ENCODE data around the gene U2AF1L4. TPM values are rescaled to one million over a fixed set of nuclear protein-coding genes. Genes with fewer than 3 reads are reported as not detected.

U2AF1L4 gene
- total RNA-seq, 2 donors from 2014 or later = 14.6 to 45.0 TPM

DNA sequence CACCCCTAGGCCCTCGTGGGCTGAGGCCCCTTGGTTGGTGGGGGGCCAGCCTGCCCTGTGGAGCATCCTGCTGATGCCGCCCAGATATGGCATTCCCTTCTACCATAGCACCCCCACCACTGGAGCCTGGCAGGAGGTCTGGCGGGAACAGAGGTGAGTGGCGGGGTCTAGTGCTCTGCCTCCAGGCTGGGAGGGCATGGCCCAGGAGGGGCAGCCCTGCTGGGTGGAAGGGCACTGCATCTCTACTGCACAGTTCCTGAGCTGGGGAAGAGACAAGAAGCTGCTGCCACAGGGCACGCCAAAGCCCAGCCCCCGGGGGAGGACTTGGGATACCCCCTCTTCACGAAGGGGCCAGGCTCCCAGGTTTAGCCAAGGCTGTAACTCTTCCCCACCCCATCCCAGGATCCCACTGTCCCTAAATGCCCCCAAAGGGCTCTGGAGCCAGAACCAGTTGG, 29.8 kb downstream of the U2AF1L4 start:
- H3K4me1 ChIP-seq (replicated peaks) = peaks cover 15% of the 10 kb centered on the region
- no peaks in the 10 kb centered on the region for H3K27me3 ChIP-seq (replicated peaks; ENCODE audit: insufficient read depth)
- no peaks in the 10 kb centered on the region for H3K36me3 ChIP-seq
- no peak for DNase-seq (ENCODE audit: low spot score)
- intact Hi-C loops (cut with DNase I) = loop anchor here (10.0 kb wide), 1 partner anchor 361 kb away; the partner anchor contains the start of gene FFAR3
- H3K9me3 ChIP-seq = no peaks in the 10 kb centered on the region
- H3K4me3 ChIP-seq = no peak overlapping the region
- TF ChIP-seq POLR2AphosphoS5 (IDR thresholded peaks at IDR 0.05) (no peak), POLR2A (IDR thresholded peaks at IDR 0.05) (no peak)
- H3K27ac ChIP-seq = no peak overlapping the region
- WGBS = 81% methylated on average over 7 of the region's 7 CpGs

DNA sequence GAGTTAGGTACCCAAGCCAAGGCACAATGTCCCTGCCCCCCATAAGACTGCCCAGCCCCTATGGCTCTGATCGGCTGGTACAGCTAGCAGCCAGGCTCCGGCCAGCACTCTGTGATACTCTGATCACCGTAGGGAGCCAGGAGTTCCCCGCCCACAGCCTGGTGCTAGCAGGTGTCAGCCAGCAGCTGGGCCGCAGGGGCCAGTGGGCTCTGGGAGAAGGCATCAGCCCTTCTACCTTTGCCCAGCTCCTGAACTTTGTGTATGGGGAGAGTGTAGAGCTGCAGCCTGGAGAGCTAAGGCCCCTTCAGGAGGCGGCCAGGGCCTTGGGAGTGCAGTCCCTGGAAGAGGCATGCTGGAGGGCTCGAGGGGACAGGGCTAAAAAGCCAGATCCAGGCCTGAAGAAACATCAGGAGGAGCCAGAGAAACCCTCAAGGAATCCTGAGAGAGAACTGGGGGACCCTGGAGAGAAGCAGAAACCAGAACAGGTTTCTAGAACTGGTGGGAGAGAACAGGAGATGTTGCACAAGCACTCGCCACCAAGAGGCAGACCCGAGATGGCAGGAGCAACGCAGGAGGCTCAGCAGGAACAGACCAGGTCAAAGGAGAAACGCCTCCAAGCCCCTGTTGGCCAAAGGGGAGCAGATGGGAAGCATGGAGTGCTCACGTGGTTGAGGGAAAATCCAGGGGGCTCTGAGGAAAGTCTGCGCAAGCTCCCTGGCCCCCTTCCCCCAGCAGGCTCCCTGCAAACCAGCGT, 30.4 kb downstream of the U2AF1L4 start:
- intact Hi-C loops (cut with DNase I) = loop anchor here (10.0 kb wide), 1 partner anchor 360 kb away; the partner anchor contains the start of gene FFAR3
- no peaks in the 10 kb centered on the region for H3K27me3 ChIP-seq (replicated peaks; ENCODE audit: insufficient read depth)
- no peak for TF ChIP-seq POLR2A (IDR thresholded peaks at IDR 0.05)
- no peak for TF ChIP-seq POLR2AphosphoS5 (IDR thresholded peaks at IDR 0.05)
- TF ChIP-seq, protein P1, sequence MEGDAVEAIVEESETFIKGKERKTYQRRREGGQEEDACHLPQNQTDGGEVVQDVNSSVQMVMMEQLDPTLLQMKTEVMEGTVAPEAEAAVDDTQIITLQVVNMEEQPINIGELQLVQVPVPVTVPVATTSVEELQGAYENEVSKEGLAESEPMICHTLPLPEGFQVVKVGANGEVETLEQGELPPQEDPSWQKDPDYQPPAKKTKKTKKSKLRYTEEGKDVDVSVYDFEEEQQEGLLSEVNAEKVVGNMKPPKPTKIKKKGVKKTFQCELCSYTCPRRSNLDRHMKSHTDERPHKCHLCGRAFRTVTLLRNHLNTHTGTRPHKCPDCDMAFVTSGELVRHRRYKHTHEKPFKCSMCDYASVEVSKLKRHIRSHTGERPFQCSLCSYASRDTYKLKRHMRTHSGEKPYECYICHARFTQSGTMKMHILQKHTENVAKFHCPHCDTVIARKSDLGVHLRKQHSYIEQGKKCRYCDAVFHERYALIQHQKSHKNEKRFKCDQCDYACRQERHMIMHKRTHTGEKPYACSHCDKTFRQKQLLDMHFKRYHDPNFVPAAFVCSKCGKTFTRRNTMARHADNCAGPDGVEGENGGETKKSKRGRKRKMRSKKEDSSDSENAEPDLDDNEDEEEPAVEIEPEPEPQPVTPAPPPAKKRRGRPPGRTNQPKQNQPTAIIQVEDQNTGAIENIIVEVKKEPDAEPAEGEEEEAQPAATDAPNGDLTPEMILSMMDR (IDR thresholded peaks at IDR 0.05) = no peak
- DNase-seq (ENCODE audit: low spot score) = no peak
- no peak overlapping the region for H3K27ac ChIP-seq
- no peaks in the 10 kb centered on the region for H3K36me3 ChIP-seq
- H3K4me1 ChIP-seq (replicated peaks) = peaks cover 15% of the 10 kb centered on the region
- no peaks in the 10 kb centered on the region for H3K9me3 ChIP-seq
- 85% methylated on average over 14 of the region's 14 CpGs for WGBS
- no peak overlapping the region for H3K4me3 ChIP-seq

DNA sequence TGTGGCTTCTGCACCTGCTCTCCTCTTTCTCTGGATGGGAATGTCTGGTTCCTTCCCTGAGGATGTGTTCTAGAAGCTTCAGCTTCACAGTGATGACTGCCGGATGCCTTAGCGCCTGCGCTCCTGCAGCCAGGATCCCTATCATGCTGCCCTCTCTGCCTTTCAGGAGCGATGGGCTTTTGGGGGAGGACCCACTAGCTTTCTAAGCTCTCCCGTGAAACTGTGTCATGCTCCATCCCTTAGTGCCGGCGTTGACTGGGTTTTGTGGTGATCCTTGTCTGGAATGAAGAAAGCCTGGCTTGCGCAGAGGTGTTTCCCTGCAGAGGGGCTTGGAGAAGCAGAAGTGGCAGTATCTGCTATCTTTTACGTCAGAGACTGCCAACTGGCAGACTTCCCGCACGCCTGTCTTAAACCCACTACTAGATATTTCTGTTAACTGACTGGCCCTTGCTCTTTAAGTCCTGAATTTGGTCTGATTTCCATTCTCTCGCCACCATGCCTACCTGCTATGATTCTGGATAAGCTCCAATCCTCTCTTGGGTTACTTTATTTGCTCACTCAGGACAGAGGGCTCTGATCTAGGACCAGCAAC, 31.2 kb downstream of the U2AF1L4 start:
- intact Hi-C loops (cut with DNase I) = loop anchor here (10.0 kb wide), 1 partner anchor 359 kb away; the partner anchor contains the start of gene FFAR3
- Histone ChIP-seq H3K36me3 (no peaks in the 10 kb centered on the region), H3K4me1 (replicated peaks) (peaks cover 9% of the 10 kb centered on the region), H3K9me3 (no peaks in the 10 kb centered on the region), H3K27ac (no peak overlapping the region), H3K4me3 (no peak overlapping the region), H3K27me3 (replicated peaks; ENCODE audit: insufficient read depth) (no peaks in the 10 kb centered on the region)
- DNase-seq (ENCODE audit: low spot score) = no peak
- WGBS = 80% methylated on average over 12 of the region's 12 CpGs
- no peak for TF ChIP-seq POLR2A (IDR thresholded peaks at IDR 0.05)
- TF ChIP-seq, protein P1 (IDR thresholded peaks at IDR 0.05) = no peak
- no peak for TF ChIP-seq POLR2AphosphoS5 (IDR thresholded peaks at IDR 0.05)

DNA sequence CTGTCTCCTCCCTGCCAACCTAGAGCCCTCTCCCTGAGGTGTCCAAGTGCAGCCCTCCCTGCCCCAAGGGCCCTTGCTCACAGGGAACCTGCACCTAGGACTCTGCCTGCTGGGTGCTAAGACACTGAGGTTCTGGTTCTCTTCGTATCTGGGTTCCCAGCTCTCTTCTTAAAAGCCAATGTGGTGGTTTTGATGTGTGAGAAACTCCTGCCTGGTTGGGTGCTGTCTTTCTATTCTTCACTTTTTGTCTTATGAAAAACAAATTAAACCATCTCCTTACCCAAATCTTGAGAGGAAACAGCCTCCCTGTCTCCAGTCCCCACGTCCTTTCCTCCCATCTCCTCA, 31.7 kb downstream of the U2AF1L4 start:
- no peaks in the 10 kb centered on the region for H3K36me3 ChIP-seq
- intact Hi-C loops (cut with DNase I) = loop anchor here (10.0 kb wide), 1 partner anchor 359 kb away; the partner anchor contains the start of gene FFAR3
- no peak for TF ChIP-seq POLR2AphosphoS5 (IDR thresholded peaks at IDR 0.05)
- no peak for TF ChIP-seq POLR2A (IDR thresholded peaks at IDR 0.05)
- TF ChIP-seq, protein P1 (IDR thresholded peaks at IDR 0.05) = no peak
- no peaks in the 10 kb centered on the region for H3K9me3 ChIP-seq
- H3K27ac ChIP-seq = no peak overlapping the region
- no peak overlapping the region for H3K4me3 ChIP-seq
- H3K4me1 ChIP-seq (replicated peaks) = peaks cover 6% of the 10 kb centered on the region
- WGBS = 88% methylated on average over 2 of the region's 2 CpGs
- no peak for DNase-seq (ENCODE audit: low spot score)
- H3K27me3 ChIP-seq (replicated peaks; ENCODE audit: insufficient read depth) = no peaks in the 10 kb centered on the region

DNA sequence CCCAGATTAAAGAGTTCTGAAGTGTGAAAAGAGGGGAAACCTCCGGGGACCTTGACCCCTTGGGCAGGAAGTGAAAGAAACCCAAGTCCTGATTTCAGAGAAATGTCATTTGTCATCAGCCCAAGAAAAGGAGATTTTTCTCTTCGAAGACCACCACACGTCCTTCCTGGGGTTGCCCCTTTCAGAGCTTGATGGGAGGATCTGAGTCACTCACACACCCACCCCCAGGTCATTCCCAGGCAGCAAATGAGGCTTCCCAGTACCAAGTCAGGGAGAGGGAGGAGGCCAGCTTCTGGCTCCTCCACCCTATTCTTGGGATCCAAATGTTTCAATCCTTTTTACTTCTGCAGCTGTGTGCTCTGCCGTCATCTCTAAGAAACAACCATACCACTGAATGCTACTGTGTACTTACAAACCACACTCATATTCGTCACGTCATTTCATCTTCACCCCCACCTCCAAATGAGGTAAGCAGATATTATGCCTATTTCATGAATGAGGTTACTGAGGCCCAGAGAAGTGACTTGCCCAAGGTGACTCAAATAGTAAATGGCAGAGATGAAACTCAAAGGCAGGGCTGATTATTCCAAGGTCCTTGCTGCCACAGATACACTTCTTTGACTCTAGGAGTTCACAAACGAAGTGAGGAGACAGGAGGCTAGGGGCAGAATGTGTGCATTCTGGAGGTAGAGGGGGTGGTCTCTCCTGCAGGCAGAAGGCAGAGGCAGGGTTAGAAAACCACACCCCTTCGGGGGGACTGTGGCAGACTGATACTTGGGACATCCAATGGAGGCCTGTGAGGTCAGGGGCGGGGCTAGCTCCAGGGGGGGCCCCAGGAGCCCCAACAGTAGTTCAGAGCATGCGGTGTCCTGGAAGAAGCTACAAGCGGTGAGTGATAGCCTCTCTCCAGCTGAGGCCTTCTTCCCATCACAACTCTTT, 32.4 kb downstream of the U2AF1L4 start:
- no peak for DNase-seq (ENCODE audit: low spot score)
- Histone ChIP-seq H3K27me3 (replicated peaks; ENCODE audit: insufficient read depth) (no peaks in the 10 kb centered on the region), H3K27ac (no peak overlapping the region), H3K36me3 (no peaks in the 10 kb centered on the region), H3K4me3 (no peak overlapping the region), H3K9me3 (no peaks in the 10 kb centered on the region), H3K4me1 (replicated peaks) (peaks cover 6% of the 10 kb centered on the region)
- 82% methylated on average over 11 of the region's 11 CpGs for WGBS
- TF ChIP-seq POLR2A (IDR thresholded peaks at IDR 0.05) (no peak), POLR2AphosphoS5 (IDR thresholded peaks at IDR 0.05) (no peak)
- TF ChIP-seq, protein P1 (IDR thresholded peaks at IDR 0.05) = no peak
- intact Hi-C loops (cut with DNase I) = loop anchor here (10.0 kb wide), 1 partner anchor 358 kb away; the partner anchor contains the start of gene FFAR3
